GOT3 (cell line): Measurements from ENCODE around the gene TMEM144.

Source experiments
- DNase-seq: peaks from one replicate; lab custom pipeline; 2025; ENCODE audit warnings: mixed read lengths; lab: John Stamatoyannopoulos, UW

Gene TMEM144

DNA sequence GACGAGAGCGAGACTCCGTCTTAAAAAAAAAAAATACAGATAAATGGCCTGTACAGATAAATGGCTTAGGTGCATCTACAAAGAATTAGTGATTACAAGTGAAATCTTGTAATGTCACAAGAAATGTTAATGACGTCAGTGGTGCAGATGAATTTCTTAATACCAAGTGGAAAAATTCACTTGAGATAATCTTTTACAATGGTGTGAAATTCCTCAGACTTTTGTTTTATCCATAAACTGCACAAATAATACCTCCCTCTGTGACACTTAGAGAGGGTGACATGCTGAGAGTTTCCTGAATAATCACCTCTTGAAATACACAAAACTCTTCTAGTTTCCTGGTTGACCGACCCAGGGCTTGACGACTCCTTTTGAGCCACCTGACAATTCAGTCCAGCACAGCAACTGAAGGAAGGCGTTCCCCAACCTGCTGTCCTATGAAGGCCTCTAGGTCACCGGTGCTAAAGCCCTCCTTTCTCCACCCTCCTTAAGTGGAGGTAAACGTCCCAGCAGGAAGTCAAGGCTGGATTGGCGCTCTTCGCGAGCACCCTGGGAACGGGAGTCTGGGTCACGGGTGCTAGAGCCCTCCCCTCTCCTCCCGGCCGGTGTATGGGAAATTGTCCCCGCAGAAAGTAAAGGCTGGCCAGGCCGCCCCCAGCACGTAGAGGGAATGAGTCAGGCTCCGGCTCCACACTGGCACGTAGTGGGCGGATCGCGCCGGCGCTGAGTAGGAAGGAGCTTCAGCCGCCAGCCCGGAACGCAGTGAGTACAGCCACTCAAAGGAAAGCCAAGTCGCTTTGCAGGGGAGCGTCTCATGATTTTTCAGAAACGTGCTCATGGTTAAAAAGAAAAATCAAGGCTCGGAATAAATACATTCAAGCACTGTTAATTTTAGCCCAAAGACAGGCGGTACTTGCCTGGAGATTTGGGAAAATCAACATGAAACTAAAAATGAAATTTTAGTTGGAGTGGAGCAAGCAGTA, at the start of gene TMEM144:
TMEM144 (plus strand) TSS at position 662 of the 983 bp plus-strand sequence. CDS start 2,182 bp downstream, outside the sequence.
- DNase-seq = no peak

DNA sequence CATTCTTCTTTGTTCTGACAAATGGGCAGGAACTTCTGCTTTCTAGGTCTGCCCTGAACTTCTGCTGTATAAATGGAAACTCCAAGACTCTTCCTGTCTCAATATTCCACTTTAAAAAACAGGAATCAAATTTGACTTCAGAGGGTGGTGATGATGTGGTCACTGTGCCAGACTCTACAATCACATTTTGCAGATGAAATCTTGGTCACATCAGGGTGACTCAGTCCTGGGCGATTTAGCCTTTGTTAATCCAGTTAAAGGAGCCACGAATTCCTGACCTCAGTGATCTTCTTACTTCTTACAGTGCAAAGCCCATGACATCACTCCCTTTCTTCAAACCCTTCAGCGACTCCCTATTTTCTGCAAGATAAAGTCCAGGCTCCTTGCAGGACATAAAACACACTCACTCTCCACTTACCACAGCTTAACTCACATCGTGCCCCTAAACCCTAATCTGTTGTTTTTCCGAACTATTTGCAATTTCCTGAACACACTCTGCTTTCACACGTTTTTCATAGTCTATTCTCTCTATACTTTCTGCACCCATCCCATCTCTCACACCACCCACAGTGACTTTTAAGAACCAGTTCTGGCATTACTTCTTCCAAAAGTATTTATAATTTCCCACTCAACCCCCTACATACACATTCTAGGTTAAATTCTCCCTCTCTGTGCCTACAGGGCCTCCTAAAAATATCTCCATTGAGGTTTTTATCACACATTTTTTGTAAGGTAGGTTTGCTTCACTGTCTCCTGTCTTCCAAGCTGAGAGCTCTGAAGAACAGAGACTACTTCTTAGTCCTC, 48.5 kb upstream of the TMEM144 start:
- no peak for DNase-seq

DNA sequence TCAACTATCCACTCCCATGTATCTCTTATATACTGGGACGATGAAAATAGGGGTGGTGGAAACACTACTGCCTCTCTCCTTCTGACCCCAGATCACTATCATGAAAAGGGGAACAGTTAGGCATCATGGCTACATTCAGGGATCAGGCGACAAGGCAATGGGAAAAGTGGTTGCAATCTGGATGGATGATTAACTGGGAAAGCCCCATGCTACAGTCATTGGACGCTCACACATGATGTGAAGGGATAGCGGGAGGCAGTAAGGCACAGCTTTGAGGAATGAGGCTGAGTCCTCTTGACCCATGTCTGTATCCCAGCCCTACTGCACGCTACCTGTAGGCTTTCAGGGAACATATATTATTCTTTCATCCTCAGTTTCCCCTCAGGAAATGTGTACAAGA, 47.7 kb upstream of the TMEM144 start:
- DNase-seq = no peak

DNA sequence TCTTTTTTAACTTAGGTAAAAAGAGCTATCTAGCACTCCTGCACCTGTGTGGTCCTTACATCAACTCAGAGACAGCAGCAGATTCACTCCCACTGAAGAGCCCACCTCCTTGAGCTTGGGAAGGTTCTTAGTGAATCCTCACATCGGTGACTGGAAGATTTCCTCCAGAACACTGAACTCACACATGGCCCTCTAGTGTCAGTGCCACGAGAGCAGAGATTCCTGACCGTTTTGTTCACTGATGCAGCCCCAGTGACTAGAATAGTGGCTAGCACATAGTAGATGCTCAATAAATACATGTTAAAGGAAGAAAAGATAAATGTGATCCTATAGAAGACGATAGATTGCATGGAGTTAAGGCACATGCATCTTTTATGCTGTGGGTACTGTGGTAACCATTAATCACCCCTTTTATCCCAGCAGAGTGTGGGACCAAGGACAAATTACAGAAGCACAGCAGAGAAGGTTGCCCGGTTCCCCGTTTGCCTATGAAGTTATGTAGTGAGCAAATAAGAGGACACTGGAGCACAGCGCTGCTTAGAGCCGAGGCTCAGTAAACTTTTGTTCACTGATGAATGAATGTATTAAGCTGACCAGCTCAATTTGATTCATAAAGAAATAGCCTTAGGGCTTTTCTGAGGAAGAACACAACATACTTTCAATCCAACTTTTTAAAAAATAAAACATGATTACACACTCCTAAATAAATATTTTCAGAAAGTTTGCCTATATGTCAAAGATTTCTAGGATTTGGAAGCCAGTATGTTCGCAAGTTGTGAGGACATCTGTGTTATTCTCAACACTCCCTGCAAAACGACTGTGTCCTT, 46.1 kb upstream of the TMEM144 start:
- no peak for DNase-seq

DNA sequence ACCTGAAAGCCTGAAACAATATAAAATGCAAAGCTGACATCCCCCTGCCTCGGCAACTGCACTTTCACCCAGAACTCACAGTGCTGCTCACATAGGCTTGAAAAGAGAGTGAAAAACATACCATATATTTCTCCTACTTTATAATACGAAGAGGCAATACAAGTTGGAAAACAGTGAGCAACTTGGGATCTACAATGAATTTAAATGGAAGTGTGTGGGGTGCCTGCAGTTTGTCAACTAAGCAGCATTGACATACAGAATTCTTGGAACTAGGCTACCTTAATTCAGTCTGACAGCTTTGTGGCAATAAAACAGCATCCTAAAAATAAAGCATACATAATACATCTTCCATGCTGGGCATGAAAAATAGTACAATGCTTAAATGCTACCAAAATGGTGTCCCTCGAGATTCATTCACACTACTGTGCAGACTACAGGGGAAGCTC, 45.5 kb upstream of the TMEM144 start:
- DNase-seq = no peak

DNA sequence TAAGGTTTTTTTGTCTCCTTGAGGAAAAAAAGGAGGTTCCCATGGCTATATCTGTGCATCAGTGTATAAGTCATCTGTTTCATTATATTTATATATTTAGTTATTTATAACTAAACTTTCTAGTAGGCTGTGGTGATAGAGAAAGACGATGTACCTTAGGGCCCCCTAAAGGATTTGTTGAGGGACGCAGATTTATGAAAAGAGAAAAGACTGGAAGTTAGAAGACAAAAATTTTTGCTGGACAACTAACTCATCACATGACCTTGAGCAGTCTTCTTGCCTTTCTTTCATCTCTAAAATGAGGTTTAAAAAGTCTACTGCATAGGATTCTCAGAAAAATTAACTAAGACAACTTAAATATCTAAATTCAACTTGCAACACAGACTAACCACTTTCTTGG, 43.6 kb upstream of the TMEM144 start:
- no peak for DNase-seq

DNA sequence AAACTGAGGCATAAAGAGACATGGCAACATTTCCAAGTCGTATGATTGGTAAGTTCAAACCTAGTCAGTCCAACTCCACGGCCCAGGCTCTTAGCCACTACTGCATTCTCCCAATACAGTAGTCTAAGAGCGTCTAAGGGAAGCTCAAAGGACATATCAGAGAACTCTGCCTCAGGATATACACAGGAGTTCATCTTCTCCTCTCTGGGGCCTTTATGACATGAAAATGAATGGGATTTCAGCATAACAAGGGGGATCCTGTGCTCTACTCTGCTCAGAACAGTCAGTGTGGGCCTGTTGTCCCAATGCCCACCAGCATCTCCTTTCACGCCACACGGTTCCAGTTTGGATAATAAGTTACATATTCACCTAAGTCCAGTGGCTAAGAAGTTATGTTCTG, 41.7 kb upstream of the TMEM144 start:
- DNase-seq = no peak

GRCh38 chr4:158169506-158169905, 40.8 kb upstream of the TMEM144 start:
- DNase-seq = no peak

- no peak for DNase-seq
Measured at GRCh38 chr4:158169931-158170690, 40.2 kb upstream of the TMEM144 start.

DNA sequence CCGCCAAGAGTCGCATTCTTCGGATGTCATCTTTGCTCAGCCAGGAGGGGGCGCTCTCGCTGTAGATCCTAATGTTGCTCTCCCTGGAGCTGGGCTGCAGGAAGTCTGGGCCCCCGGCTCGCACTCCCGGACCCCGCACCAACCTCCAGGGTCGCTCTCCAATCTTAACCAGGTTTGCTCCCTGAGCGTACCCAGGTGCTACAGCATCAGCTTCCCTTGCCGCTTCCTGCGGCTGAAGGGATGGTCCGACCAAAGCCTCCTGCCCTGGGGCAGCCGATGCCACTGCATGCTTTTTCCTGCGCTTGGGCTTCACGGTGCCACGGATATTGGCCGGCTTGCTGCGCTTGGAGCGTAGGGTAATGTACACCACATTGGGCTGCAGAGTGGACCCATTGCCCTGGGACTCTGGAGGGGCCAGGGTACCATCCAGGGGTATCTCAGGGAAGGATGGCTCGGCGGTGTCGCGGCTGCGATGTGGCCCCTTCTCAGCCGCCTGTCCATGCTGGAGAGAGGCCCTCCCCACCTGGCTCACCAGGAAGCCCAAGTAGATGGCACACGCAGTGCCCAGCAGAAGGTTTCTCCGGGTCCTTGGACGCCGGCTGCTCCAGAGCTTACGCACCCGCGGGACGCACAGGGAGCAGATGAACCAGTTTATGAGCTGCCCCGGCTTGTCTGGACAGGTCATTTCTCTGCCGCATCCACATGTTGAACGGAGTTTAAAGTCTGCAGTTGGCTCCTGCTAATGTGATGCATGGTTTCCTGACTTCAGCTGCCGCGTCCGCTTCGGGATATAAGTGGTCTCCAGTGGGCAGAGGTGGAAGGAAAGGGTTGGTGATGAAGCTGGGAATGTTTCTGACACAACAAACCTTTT, 39.4 kb upstream of the TMEM144 start:
- DNase-seq = no peak

GRCh38 chr4:158172261-158173258, 37.7 kb upstream of the TMEM144 start, which contains the start of gene GASK1B:
TSS of gene GASK1B (minus strand) at chr4:158173025. CDS start at chr4:158171375, 1,650 bp downstream.
- no peak for DNase-seq

DNA sequence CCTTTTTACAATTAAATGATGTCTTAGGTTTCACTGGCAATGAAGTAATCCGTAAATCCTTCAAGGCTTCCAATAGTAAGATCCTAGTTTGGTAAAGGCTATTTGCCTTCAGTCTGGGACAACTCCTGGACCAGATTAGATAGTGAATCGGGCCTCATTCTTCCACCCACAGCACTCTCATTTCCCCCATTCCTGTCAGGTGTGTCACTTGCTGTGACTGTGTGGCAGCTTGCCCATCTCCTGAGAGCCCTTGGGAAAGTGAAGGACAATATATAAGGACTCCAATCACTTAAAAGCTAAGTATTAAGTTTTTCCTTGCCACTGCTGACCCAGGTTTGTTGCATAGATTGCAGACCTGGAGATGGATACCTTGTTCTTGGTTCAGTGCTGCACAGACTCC, 34.2 kb upstream of the TMEM144 start:
- DNase-seq = no peak

GRCh38 chr4:158176776-158177175, 33.5 kb upstream of the TMEM144 start:
- no peak for DNase-seq

- no peak for DNase-seq
Measured at GRCh38 chr4:158179465-158179864, 30.8 kb upstream of the TMEM144 start.

GRCh38 chr4:158181906-158182305, 28.4 kb upstream of the TMEM144 start:
- no peak for DNase-seq

- no peak for DNase-seq
Measured at GRCh38 chr4:158182736-158183135, 27.6 kb upstream of the TMEM144 start.

DNA sequence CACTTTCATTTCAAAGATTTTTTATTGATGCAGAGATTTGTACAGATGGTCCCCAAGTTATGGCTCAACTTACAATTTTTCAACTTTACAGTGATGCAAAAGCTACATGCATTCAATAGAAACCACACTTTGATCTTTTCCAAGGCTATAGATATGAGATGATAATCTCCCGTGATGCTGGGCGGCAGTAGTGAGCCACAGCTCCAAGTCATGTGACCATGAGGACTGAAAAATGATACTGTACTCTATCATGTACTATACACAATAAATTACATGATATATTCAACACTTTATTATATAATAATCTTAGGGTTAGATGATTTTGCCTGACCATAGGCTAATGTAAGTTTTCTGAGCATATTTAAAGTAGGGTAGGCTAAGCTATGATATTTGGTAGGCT, 23.5 kb upstream of the TMEM144 start:
- DNase-seq = no peak

- DNase-seq = no peak
Measured at GRCh38 chr4:158189422-158189821, 20.9 kb upstream of the TMEM144 start.

DNA sequence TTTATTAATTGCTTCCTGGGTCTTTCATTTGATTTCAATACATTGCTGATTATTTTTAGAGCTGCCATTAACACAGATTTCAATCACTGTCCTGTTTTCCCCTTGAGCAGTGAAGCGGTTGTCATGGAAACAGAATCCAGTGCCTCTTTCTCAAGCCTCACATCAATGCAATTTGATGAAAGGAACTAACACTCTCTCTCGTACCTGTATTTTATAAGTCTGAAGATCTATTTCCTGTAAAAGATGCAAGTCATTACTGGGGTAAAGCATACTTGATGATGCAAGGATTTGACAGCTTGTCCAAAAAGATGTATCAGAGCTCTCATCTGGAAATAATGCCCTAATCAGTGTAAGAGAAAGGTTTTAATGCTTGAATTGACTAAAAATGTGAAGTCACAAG, 19.6 kb upstream of the TMEM144 start:
- DNase-seq = no peak
